Left lung (tissue), 10 donors: ENCODE data around the gene CHRD. TPM values are rescaled to one million over a fixed set of nuclear protein-coding genes. Genes with fewer than 3 reads are reported as not detected.

ENCODE experiments used
- ATAC-seq: fragments of 200-7000 bp; cut with Tn5 transposase; one replicate; pipeline ENCODE4 v1.9.1; 2020; ENCODE audit warnings: moderate library complexity
- DNase-seq, 4 donors: peaks; one replicate each; pipeline ENCODE4 v3.0.0-alpha.2; 2013 to 2020
- H3K27ac ChIP-seq, 2 donors: fragments of 200-600 bp; sonication (generic) in 1 of 2; one replicate each; pipeline versions ENCODE4 v1.5.0 to v1.8.0; 2020 to 2021
- H3K27me3 ChIP-seq, 2 donors: fragments of 200-600 bp; sonication (generic) in 1 of 2; one replicate each; pipeline versions ENCODE4 v1.5.0 to v1.8.0; 2020 to 2021
- H3K36me3 ChIP-seq, 2 donors: fragments of 200-600 bp; sonication (generic) in 1 of 2; one replicate each; pipeline versions ENCODE4 v1.5.0 to v1.8.0; 2020 to 2021
- H3K4me1 ChIP-seq, 2 donors: fragments of 200-600 bp; one replicate each; pipeline ENCODE4 v1.8.0; 2021
- H3K4me3 ChIP-seq, 2 donors: fragments of 200-600 bp; sonication (generic) in 1 of 2; one replicate each; pipeline versions ENCODE4 v1.5.0 to v1.8.0; 2020 to 2021; ENCODE audit warnings: mild to moderate bottlenecking in 1 of 2
- H3K9me3 ChIP-seq, 2 donors: fragments of 200-600 bp; sonication (generic) in 1 of 2; one replicate each; pipeline versions ENCODE4 v1.5.0 to v1.8.0; 2020 to 2021
- intact Hi-C, 2 donors: fragments of 100-400 bp; cut with DNase I; formaldehyde crosslinking; loops; one replicate each; pipeline versions ENCODE4 v1.11.2 to v1.14.2; 2022
- polyA plus RNA-seq, 6 donors: library from polyadenylated mRNA; unstranded; fragments of 120-200 nt; gene quantifications; one replicate each; pipeline ENCODE4 v1.2.1, GENCODE V29; 2013; ENCODE audit not compliant: insufficient read length in 6 of 6
- total RNA-seq, 2 donors: library from RNA; stranded (reverse); fragmentation: NEBNext Ultra II Directional; extraction: Animal tissue kit (Norgen Biotek cat#: 25700); gene quantifications; one replicate each; pipeline ENCODE4 v1.2.1, GENCODE V29; 2021
- TF ChIP-seq, protein P1 (sequence below), 2 donors: fragments of 200-600 bp; sonication (generic) in 1 of 2; IDR thresholded peaks; one replicate each; pipeline versions ENCODE4 v1.5.0 to v1.8.0; 2021; ENCODE audit warnings: antibody characterized with exemption in 2 of 2
- donor health status: DM: no; HTN: yes; CAD: no.
- donor health status: DM: no; HTN: no; CAD: no.

CHRD gene
- total and polyA plus RNA-seq, 8 donors: 5.6 to 19.0 (median 13.2) TPM

DNA sequence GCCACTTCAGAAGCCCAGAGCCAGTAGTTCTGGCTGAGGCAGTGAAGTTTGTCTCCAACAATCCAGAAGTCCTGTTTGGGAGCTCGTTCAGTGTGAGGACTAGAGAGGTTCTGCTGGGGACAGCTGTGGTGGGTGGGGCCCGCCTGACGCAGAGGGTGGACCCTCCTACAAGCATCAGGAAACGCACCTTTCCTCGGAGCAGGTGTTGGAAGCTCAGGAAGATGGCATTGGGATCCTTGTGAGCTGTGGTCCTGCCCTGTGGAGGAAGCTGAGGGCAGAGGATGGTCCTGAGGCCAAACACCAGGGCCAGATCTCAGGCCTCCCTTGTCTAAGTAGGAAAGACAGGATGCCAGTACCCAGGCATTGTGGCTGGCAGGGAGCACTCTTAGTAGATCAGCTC is 6.9 kb upstream of the CHRD start:
- H3K36me3 ChIP-seq: peaks cover 0 to 12% of the 10 kb centered on the region in 2 donors
- H3K4me3 ChIP-seq: no peak overlapping the region
- intact Hi-C loops: loop anchor here in 1 of 2 donors (5.0 kb wide), 1 partner anchor 169 kb away; no protein-coding TSS in a partner anchor
- H3K27me3 ChIP-seq: peaks cover 0 to 40% of the 10 kb centered on the region in 2 donors
- no peak for ATAC-seq
- no peak overlapping the region for H3K27ac ChIP-seq
- TF ChIP-seq, protein P1, sequence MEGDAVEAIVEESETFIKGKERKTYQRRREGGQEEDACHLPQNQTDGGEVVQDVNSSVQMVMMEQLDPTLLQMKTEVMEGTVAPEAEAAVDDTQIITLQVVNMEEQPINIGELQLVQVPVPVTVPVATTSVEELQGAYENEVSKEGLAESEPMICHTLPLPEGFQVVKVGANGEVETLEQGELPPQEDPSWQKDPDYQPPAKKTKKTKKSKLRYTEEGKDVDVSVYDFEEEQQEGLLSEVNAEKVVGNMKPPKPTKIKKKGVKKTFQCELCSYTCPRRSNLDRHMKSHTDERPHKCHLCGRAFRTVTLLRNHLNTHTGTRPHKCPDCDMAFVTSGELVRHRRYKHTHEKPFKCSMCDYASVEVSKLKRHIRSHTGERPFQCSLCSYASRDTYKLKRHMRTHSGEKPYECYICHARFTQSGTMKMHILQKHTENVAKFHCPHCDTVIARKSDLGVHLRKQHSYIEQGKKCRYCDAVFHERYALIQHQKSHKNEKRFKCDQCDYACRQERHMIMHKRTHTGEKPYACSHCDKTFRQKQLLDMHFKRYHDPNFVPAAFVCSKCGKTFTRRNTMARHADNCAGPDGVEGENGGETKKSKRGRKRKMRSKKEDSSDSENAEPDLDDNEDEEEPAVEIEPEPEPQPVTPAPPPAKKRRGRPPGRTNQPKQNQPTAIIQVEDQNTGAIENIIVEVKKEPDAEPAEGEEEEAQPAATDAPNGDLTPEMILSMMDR (IDR thresholded peaks at IDR 0.05): no peak
- no peaks in the 10 kb centered on the region for H3K9me3 ChIP-seq
- no peak for DNase-seq
- H3K4me1 ChIP-seq: peaks cover 0 to 20% of the 10 kb centered on the region in 2 donors

DNA sequence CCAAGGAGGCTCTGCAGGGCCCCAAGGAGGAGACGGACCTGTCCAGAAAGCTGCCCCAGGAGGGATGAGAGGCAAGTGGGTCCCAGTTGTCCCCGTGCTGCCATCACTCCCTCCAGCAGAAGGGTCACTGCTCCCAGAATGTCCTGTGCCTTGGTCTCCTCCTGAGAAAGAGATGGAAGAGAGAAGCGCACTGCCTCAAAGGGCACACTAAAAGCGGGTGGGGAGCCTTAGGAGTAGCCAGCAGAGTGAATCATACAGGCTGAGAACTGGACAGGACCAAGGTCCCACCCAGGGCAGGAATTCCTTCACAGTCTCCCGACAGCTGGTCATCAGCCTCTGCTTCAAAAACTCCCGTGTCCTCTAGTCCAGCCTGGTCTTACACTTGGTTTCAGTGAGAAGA is 6.4 kb upstream of the CHRD start:
- ATAC-seq (peak; percentile 10), DNase-seq (no peak)
- intact Hi-C loops: loop anchor here in 1 of 2 donors (5.0 kb wide), 1 partner anchor 169 kb away; no protein-coding TSS in a partner anchor
- Histone ChIP-seq H3K27ac (no peak overlapping the region), H3K9me3 (no peaks in the 10 kb centered on the region), H3K27me3 (peaks cover 0 to 45% of the 10 kb centered on the region in 2 donors), H3K4me1 (peaks cover 0 to 22% of the 10 kb centered on the region in 2 donors), H3K36me3 (peaks cover 0 to 7% of the 10 kb centered on the region in 2 donors), H3K4me3 (no peak overlapping the region)
- TF ChIP-seq, protein P1 (IDR thresholded peaks at IDR 0.05): no peak

DNA sequence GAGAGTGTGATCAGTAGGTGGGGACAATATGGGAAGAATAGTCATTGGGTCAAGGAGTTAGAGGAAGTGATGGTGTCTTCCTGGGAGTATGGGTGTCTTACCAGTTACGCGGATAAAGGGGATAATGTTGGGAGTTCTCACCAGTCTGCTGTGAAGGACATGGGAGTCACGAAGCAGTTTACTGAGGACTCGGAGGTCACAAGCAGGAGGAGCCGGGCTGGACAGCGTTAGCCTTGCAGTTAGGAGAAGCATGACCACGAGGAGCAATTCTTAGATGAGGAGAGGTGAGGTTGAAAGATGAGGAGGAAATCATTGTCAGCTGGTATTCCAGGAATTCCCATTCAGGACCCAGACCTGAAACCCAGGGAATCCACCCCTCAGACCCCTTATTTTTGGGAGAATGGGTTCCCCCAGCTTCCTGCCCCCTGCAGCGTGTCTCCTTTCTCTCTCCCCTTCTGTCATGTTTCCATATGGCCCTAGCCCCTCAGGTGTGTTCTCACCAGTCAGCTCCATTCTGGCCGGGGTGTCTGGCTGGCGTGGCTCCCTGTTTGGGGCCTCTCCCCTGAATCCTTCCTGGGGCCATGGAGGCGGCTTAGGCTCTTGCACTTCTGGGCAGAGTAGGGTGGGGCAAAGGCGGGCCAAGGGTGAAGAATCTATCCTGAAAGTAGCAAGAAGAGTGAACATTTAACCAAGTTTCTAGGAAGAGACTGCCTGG is 4.0 kb upstream of the CHRD start:
- H3K4me3 ChIP-seq: no peak overlapping the region
- no peaks in the 10 kb centered on the region for H3K9me3 ChIP-seq
- DNase-seq (peak in 1 of 4 donors; percentile 47), ATAC-seq (no peak)
- peaks cover 4 to 24% of the 10 kb centered on the region in 2 donors for H3K4me1 ChIP-seq
- H3K36me3 ChIP-seq: no peaks in the 10 kb centered on the region
- intact Hi-C loops: no loop called here
- H3K27me3 ChIP-seq: peaks cover 4 to 68% of the 10 kb centered on the region in 2 donors
- H3K27ac ChIP-seq: no peak overlapping the region
- TF ChIP-seq, protein P1 (IDR thresholded peaks at IDR 0.05): no peak

DNA sequence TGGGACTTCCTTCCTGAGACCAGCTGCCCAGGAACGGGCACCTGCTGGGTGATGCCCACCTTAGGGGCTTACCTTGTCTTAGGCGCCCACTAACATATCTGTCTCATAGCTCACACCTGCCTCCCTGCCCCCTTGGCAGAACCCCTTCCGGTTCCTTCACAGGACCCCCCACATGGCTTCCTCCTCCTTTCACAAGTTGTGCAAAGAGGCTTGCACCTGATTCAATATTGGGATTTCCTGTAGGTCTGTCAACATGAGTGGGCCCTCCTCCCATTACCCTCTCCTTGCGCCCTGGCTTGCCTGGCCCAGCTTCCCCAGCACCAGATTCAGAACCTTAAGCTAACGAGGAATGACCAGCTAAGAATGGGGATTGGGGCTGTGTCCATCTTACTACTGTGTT is 2.5 kb upstream of the CHRD start:
- no peak overlapping the region for H3K4me3 ChIP-seq
- ATAC-seq (no peak), DNase-seq (no peak)
- peaks cover 16 to 82% of the 10 kb centered on the region in 2 donors for H3K27me3 ChIP-seq
- H3K36me3 ChIP-seq: no peaks in the 10 kb centered on the region
- no peak overlapping the region for H3K27ac ChIP-seq
- intact Hi-C loops: no loop called here
- H3K9me3 ChIP-seq: no peaks in the 10 kb centered on the region
- TF ChIP-seq, protein P1 (IDR thresholded peaks at IDR 0.05): no peak
- peaks cover 11 to 23% of the 10 kb centered on the region in 2 donors for H3K4me1 ChIP-seq

DNA sequence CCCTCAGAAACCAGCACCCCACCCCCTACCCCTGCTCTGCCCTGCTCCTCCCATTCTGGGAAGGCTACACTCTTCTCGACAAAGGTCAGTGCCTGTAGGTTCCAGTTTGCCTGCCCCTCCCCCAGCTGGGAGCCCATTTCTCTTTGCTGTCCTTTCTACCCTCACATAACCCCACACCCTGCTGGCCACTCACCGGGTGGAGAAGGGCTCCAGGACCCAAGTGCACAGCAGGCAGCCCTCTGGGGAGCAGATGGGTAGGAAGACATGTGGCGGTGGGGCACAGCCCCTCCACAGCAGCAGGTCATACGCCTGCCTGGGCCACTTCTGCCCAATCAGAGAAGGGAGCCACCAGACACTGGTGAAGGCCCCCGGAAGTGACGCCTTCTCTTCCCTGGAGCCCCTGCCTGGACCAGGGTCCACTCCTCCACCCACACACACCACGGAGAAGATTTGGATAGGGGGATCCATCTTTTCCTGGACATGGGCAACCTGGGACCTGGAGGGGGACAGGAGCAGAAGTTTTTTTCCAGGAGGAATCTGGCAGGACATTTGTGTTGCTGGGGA is 1.9 kb upstream of the CHRD start, which contains the start of gene THPO:
TSS of gene THPO (minus strand) at position 326 of the 564 bp plus-strand sequence. CDS start 1,948 bp downstream, outside the sequence.
- Histone ChIP-seq H3K4me3 (no peak within 1 kb of the TSS), H3K27me3 (peaks cover 16 to 88% of the 10 kb centered on the region in 2 donors), H3K9me3 (no peaks in the 10 kb centered on the region), H3K36me3 (no peaks in the 10 kb centered on the region), H3K27ac (no peak within 1 kb of the TSS), H3K4me1 (peaks cover 11 to 23% of the 10 kb centered on the region in 2 donors)
- TF ChIP-seq, protein P1 (IDR thresholded peaks at IDR 0.05): no peak
- ATAC-seq (peak; percentile 49), DNase-seq (no peak)
- intact Hi-C loops: no loop called here
